OCI-LY3 (cell line): Measurements from ENCODE around the gene NLRC3.

Experiments used
- H2AFZ ChIP-seq: fragments of 200-600, 300-600 bp; shearing (Covaris generic); 2 replicates; pipeline ENCODE4 v1.6.0; 2014; ENCODE audit warnings: antibody characterized with exemption, low read depth, low read length
- H3K27ac ChIP-seq: fragments of 200-600, 300-600 bp; sonication (generic); 2 replicates; pipeline ENCODE4 v1.5.1; 2014; ENCODE audit warnings: mild to moderate bottlenecking, low read length, moderate library complexity, mixed read lengths
- H3K27me3 ChIP-seq: fragments of 200-600, 300-600 bp; sonication (generic); 2 replicates; pipeline ENCODE4 v1.6.1; 2014; ENCODE audit warnings: low read depth, low read length, mixed read lengths
- H3K36me3 ChIP-seq: fragments of 200-600, 300-600 bp; sonication (generic); replicated peaks from 2 replicates; pipeline ENCODE3; 2014; ENCODE audit warnings: low read depth, low read length, mixed read lengths
- H3K4me1 ChIP-seq: fragments of 300-600, 200-600 bp; sonication (generic); 2 replicates; pipeline ENCODE4 v1.6.1; 2014; ENCODE audit warnings: low read length, mixed read lengths
- H3K4me2 ChIP-seq: fragments of 200-600, 300-600 bp; sonication (generic); 2 replicates; pipeline ENCODE4 v1.6.1; 2014; ENCODE audit warnings: low read length, mixed read lengths
- H3K4me3 ChIP-seq: fragments of 300-600, 200-600 bp; sonication (generic); 2 replicates; pipeline ENCODE4 v1.5.1; 2014; ENCODE audit warnings: antibody characterized with exemption, mild to moderate bottlenecking, low read length, moderate library complexity
- H3K79me2 ChIP-seq: fragments of 300-600, 200-600 bp; shearing (Covaris generic); 2 replicates; pipeline ENCODE4 v1.6.1; 2014; ENCODE audit warnings: mild to moderate bottlenecking, low read length, mixed read lengths
- H3K9ac ChIP-seq: fragments of 300-600, 200-600 bp; shearing (Covaris generic); 2 replicates; pipeline ENCODE4 v1.6.0; 2014; ENCODE audit warnings: mild to moderate bottlenecking, low read length, moderate library complexity
- H3K9me3 ChIP-seq: fragments of 200-600, 300-600 bp; shearing (Covaris generic); 2 replicates; pipeline ENCODE4 v1.6.1; 2014; ENCODE audit warnings: low read length, mixed read lengths; ENCODE audit not compliant: insufficient read depth
- H4K20me1 ChIP-seq: fragments of 200-600, 300-600 bp; sonication (generic); 2 replicates; pipeline ENCODE4 v1.6.1; 2016; ENCODE audit warnings: low read length, mixed read lengths; ENCODE audit not compliant: insufficient read depth
- EZH2phosphoT487 ChIP-seq: fragments of 200-600 bp; shearing (Covaris generic); IDR thresholded peaks from 2 replicates; pipeline ENCODE4 v1.6.1; 2018; ENCODE audit warnings: antibody characterized with exemption, mixed run types, low read depth
- TF ChIP-seq, protein P1 (sequence below): fragments of 200-600, 300-600 bp; sonication (generic); IDR thresholded peaks from 2 replicates; pipeline ENCODE4 v1.5.1; 2014; ENCODE audit warnings: antibody characterized with exemption, low read length, low read depth

NLRC3 gene

DNA sequence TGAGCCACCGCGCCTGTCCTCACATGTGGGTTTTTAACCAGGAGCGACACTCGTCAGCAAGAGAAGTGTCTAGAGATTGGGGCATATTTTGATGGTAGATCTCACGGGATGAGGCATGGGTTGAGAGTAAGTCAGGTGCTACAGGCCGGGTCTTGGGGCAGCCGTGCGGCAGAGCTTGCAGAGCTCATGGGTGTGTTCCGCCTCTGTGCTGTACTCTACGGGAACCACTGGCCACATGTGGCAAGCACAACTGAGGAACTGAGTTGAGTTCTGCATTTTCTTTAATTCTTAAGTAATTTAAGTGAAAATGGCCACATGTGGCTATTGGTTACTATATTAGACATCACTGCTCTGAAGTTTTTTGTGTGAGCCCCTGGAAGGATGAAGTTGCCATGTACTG lies 66.8 kb downstream of the NLRC3 start:
- no peak for TF ChIP-seq EZH2phosphoT487
- TF ChIP-seq, protein P1, sequence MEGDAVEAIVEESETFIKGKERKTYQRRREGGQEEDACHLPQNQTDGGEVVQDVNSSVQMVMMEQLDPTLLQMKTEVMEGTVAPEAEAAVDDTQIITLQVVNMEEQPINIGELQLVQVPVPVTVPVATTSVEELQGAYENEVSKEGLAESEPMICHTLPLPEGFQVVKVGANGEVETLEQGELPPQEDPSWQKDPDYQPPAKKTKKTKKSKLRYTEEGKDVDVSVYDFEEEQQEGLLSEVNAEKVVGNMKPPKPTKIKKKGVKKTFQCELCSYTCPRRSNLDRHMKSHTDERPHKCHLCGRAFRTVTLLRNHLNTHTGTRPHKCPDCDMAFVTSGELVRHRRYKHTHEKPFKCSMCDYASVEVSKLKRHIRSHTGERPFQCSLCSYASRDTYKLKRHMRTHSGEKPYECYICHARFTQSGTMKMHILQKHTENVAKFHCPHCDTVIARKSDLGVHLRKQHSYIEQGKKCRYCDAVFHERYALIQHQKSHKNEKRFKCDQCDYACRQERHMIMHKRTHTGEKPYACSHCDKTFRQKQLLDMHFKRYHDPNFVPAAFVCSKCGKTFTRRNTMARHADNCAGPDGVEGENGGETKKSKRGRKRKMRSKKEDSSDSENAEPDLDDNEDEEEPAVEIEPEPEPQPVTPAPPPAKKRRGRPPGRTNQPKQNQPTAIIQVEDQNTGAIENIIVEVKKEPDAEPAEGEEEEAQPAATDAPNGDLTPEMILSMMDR: no peak
- Histone ChIP-seq H3K27ac (no peak overlapping the region), H3K9ac (no peak overlapping the region), H3K36me3 (peaks cover 18% of the 10 kb centered on the region), H3K9me3 (no peaks in the 10 kb centered on the region), H3K27me3 (no peaks in the 10 kb centered on the region), H3K4me1 (no peaks in the 10 kb centered on the region), H3K4me2 (no peak overlapping the region), H2AFZ (no peak overlapping the region), H3K4me3 (no peak overlapping the region), H4K20me1 (no peaks in the 10 kb centered on the region), H3K79me2 (no peaks in the 10 kb centered on the region)

DNA sequence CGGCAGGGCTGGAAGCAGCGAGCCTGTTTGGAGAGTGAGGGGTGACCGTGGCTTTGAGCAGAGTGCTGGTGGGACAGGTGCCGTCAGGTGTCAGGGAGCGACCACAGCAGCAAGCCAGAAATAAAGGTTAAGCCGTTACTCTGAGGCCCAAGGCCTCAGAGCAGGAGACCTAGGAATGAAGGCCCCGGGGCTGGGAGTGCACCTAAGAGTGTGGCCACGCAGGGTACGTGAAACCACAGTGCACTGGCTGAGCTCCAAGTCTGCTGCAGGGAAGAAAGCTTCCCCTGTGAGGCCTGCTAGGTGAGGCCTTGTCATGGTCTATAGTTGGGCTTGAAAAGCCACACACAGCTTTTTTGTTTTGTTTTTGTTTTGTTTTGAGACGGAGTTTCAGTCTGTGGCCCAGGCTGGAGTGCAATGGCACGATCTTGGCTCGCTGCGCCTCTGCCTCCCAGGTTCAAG lies 67.7 kb downstream of the NLRC3 start:
- Histone ChIP-seq H3K36me3 (peaks cover 18% of the 10 kb centered on the region), H3K27me3 (no peaks in the 10 kb centered on the region), H4K20me1 (no peaks in the 10 kb centered on the region), H3K27ac (no peak overlapping the region), H3K9ac (no peak overlapping the region), H3K4me3 (no peak overlapping the region), H3K79me2 (no peaks in the 10 kb centered on the region), H3K4me2 (no peak overlapping the region), H3K4me1 (no peaks in the 10 kb centered on the region), H2AFZ (no peak overlapping the region), H3K9me3 (no peaks in the 10 kb centered on the region)
- TF ChIP-seq, protein P1: no peak
- TF ChIP-seq EZH2phosphoT487: no peak

DNA sequence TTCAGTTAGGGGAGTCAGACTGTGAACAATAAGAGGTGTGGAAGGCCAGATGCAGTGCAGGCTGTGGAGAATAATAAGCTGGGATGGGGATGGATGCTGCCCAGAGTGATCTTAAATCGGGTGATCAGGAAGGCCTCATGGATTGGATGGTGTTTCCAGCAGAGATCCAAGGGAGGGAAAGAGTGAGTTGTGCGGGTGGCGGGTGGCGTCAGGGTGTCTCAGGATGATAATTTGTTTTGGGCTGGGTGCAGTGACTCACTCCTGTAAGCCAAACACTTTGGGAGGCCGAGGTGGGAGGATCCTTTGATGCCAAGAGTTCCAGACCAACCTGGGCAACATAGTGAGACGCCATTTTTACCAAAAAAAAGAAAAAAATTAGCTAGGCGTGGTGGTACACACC lies 68.5 kb downstream of the NLRC3 start:
- Histone ChIP-seq H3K36me3 (peaks cover 13% of the 10 kb centered on the region), H3K27ac (no peak overlapping the region)
- TF ChIP-seq, protein P1: no peak
- no peak for TF ChIP-seq EZH2phosphoT487

DNA sequence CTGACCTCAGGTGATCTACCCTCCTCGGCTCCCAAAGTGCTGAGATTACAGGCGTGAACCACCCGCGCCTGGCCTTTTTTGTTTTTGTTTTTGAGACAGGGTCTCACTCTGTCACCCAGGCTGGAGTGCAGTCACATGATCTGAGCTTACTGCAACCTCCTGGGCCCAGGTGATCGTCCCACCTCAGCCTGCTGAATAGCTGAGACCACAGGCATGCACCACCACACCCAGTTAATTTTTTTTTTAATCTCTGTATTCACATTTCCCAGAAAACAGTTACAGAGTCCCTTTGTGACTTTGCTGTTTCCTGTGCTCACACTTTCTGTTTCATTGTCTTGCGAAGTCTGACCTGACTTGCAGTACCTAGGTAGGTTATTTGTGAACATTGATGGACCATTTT lies 73.7 kb downstream of the NLRC3 start:
- Histone ChIP-seq H3K4me2 (no peak overlapping the region), H3K9ac (no peak overlapping the region), H3K4me3 (no peak overlapping the region), H3K4me1 (peaks cover 7% of the 10 kb centered on the region), H3K79me2 (peaks cover 13% of the 10 kb centered on the region), H2AFZ (no peak overlapping the region), H3K27me3 (no peaks in the 10 kb centered on the region), H4K20me1 (no peaks in the 10 kb centered on the region), H3K9me3 (no peaks in the 10 kb centered on the region), H3K36me3 (peaks cover 4% of the 10 kb centered on the region), H3K27ac (no peak overlapping the region)
- TF ChIP-seq, protein P1: no peak
- TF ChIP-seq EZH2phosphoT487: no peak

More for the DNA sequence above, 68.5 kb downstream of the NLRC3 start:
- H3K4me3 ChIP-seq: no peak overlapping the region
- H3K4me1 ChIP-seq: no peaks in the 10 kb centered on the region
- H3K27me3 ChIP-seq: no peaks in the 10 kb centered on the region
- H3K4me2 ChIP-seq: no peak overlapping the region
- no peaks in the 10 kb centered on the region for H3K79me2 ChIP-seq
- H2AFZ ChIP-seq: no peak overlapping the region
- H4K20me1 ChIP-seq: no peaks in the 10 kb centered on the region
- H3K9me3 ChIP-seq: no peaks in the 10 kb centered on the region
- H3K9ac ChIP-seq: no peak overlapping the region
